CD4-positive, alpha-beta T cell treated with Interleukin-21 for 1 hour (primary cell): ENCODE data around the gene GRIFIN.

ENCODE experiments used
- DNase-seq: peaks from one replicate; pipeline ENCODE4 v3.0.0-alpha.2; 2020

The GRIFIN gene

GRCh38 chr7:2476298-2476697 lies at the start of gene GRIFIN:
Gene GRIFIN, minus strand, starts transcription at chr7:2476398. Its CDS starts 15 bp downstream, at chr7:2476383.
- DNase-seq, result no peak

GRCh38 chr7:2524808-2525657 lies 48.8 kb upstream of the GRIFIN start:
- no peak for DNase-seq

- no peak for DNase-seq
Measured at GRCh38 chr7:2523941-2524807, 48.0 kb upstream of the GRIFIN start.

- DNase-seq, result no peak
Measured at GRCh38 chr7:2523461-2523936, 47.3 kb upstream of the GRIFIN start.

- no peak for DNase-seq
Measured at GRCh38 chr7:2522780-2523433, 46.7 kb upstream of the GRIFIN start.

GRCh38 chr7:2521952-2522591 lies 45.9 kb upstream of the GRIFIN start:
- DNase-seq, result peak; percentile 80

GRCh38 chr7:2521341-2521745 lies 45.1 kb upstream of the GRIFIN start:
- no peak for DNase-seq

GRCh38 chr7:2520761-2521290 lies 44.6 kb upstream of the GRIFIN start:
- DNase-seq, result no peak

GRCh38 chr7:2520131-2520760 lies 44.0 kb upstream of the GRIFIN start:
- no peak for DNase-seq

GRCh38 chr7:2519119-2519930 lies 43.1 kb upstream of the GRIFIN start, which contains the start of gene LFNG:
Gene LFNG, plus strand, starts transcription at chr7:2519774. Its CDS starts 88 bp downstream, at chr7:2519862.
- DNase-seq, result peak; percentile 89

GRCh38 chr7:2518737-2519118 lies 42.5 kb upstream of the GRIFIN start:
- no peak for DNase-seq

- no peak for DNase-seq
Measured at GRCh38 chr7:2517678-2518507, 41.7 kb upstream of the GRIFIN start.

GRCh38 chr7:2517026-2517425 lies 40.8 kb upstream of the GRIFIN start:
- no peak for DNase-seq

GRCh38 chr7:2516194-2516555 lies 40.0 kb upstream of the GRIFIN start:
- DNase-seq, result no peak

- no peak for DNase-seq
Measured at GRCh38 chr7:2515424-2516193, 39.4 kb upstream of the GRIFIN start.

- DNase-seq, result no peak
Measured at GRCh38 chr7:2514473-2515423, 38.5 kb upstream of the GRIFIN start.

- no peak for DNase-seq
Measured at GRCh38 chr7:2513702-2514101, 37.5 kb upstream of the GRIFIN start.

GRCh38 chr7:2512713-2513112 lies 36.5 kb upstream of the GRIFIN start:
- no peak for DNase-seq
